ENCODE data around the gene GPR18. TPM values are rescaled to one million over a fixed set of nuclear protein-coding genes. Genes with fewer than 3 reads are reported as not detected.
"Not testable (repeated sequence)": the region's sequence is repeated elsewhere in the genome, so short reads cannot be mapped to it uniquely, and the experiment has no call there.

Gene GPR18
- polyA plus RNA-seq, 4 donors: 0.11 to 0.32 (median 0.25) TPM

DNA sequence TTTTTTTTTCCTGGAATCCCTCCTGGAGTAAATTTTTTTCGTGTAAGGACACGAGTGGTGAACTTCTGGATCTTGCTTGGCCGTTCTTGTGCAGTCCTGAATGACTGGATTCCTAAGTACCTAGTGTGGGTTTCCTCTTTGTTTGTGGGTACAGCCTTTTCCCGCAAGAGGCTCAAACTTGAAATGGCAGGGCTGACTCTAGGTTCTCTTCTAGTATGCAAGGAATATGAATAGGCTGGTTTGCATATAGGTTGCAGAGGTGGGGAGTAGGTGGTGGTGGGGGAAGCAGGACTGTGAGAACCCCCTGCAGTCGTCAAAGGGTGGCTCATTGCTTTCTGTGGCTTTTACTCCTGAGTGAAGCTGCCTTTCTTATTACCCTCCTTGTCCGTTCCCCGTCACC lies 43.9 kb downstream of the GPR18 start:
- DNase-seq (ENCODE audit: low read depth in 4 of 4, low spot score in 3 of 4): no peak

- DNase-seq (ENCODE audit: low read depth in 4 of 4, low spot score in 3 of 4): no peak
Observed at GRCh38 chr13:99211421-99212035, 46.7 kb downstream of the GPR18 start.

- DNase-seq (ENCODE audit: low read depth in 4 of 4, low spot score in 3 of 4): not testable (repeated sequence)
Observed at GRCh38 chr13:99210627-99211026, 47.6 kb downstream of the GPR18 start.

GRCh38 chr13:99208845-99209527 lies 49.2 kb downstream of the GPR18 start:
- no peak for DNase-seq (ENCODE audit: low read depth in 4 of 4, low spot score in 3 of 4)

GRCh38 chr13:99208185-99208584 lies 50.0 kb downstream of the GPR18 start:
- DNase-seq (ENCODE audit: low read depth in 4 of 4, low spot score in 3 of 4): no peak

- no peak for DNase-seq (ENCODE audit: low read depth in 4 of 4, low spot score in 3 of 4)
Observed at GRCh38 chr13:99207511-99207910, 50.7 kb downstream of the GPR18 start.

DNA sequence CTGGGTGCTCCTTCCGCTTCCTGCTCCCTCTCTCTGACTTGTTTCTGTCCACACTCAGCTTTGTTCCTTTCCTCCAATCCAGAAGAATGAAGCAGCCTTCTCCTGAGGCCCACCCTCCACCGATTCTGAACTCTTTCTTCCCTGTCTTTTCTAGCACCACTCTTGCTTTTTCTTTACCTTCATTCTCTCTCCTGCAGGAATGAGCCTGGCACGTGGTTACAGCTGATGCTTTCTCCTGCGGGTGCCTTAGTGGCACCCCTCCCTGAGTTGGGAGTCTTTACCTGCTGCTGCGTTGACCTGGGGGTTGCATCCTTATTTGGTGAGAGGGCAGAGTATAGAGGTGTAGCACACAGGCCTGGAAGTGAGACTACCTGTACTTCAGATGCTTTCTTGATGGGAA lies 51.3 kb downstream of the GPR18 start:
- no peak for DNase-seq (ENCODE audit: low read depth in 4 of 4, low spot score in 3 of 4)

- no peak for DNase-seq (ENCODE audit: low read depth in 4 of 4, low spot score in 3 of 4)
Observed at GRCh38 chr13:99206226-99206625, 52.0 kb downstream of the GPR18 start.

- DNase-seq (ENCODE audit: low read depth in 4 of 4, low spot score in 3 of 4): no peak
Observed at GRCh38 chr13:99205621-99206220, 52.5 kb downstream of the GPR18 start.

Other genes with a start within 250 kb of the GPR18 start
- 100 to 1,000 TPM in 1 of 4 donors, 10 to 100 TPM in 3; 74.5 to 107 (median 94.7) TPM for gene UBAC2, start 57.5 kb downstream of the GPR18 start, polyA plus RNA-seq (ENCODE audit: insufficient read length in 4 of 4)
- gene GPR183, start 49.0 kb upstream of the GPR18 start, polyA plus RNA-seq (ENCODE audit: insufficient read length in 4 of 4): 1 to 10 TPM; 2.5 to 8.2 (median 2.7) TPM
- 100 to 1,000 TPM; 157 to 246 (median 208) TPM for gene TM9SF2, start 243.1 kb upstream of the GPR18 start, polyA plus RNA-seq (ENCODE audit: insufficient read length in 4 of 4)